T47D (cell line): Measurements from ENCODE around the gene ASCC2.
"Not testable (repeated sequence)": the region's sequence is repeated elsewhere in the genome, so short reads cannot be mapped to it uniquely, and the experiment has no call there.

ENCODE experiments used
- DNase-seq, 2 experiments: peaks; one replicate each; pipeline versions ENCODE4 v3.0.0 to v3.0.0-alpha.2; 2011 to 2012; ENCODE audit warnings: low read depth in 1 of 2, low spot score in 1 of 2
- JUND ChIP-seq: IDR thresholded peaks from 2 replicates; pipeline ENCODE4 v1.6.1; 2012; ENCODE audit warnings: low read depth
- in situ Hi-C: cut with HindIII; loops from 2 replicates; pipeline ENCODE4 v1.10.0; 2016; ENCODE audit warnings: low sequenced_read_pairs, low pct_unique_long_range_greater_than_20kb

The ASCC2 gene

DNA sequence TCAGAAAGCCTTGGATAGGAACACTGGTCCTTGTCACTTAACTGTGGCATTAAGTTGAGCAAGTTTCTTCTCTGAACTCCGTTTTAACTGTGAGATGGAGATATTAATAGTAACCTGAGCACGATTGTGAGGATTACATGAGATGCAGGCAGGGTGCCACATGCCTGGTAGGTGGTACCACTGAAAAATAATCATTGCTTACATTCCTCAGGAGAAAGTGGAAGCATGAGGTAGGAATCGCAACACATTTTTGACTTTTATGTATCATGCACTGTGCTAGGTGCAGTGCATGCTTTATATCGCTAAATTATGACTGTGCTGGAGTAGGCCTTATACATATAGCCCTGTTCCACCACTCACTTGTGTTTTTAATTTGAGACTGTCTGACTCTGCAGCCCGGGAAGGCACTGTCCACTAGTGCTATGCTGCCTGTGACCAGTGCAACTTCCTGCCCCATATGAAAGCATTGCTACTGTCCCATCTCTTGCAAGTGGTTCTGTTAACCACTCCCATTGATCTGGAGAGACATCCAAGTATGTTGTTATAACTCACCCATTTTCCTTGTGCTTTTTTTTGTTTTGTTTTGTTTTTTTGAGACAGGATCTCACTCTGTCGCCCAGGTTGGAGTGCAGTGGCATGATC lies 69.9 kb downstream of the ASCC2 start:
- no peak for DNase-seq
- in situ Hi-C loops: no loop called here
- TF ChIP-seq JUND: no peak

DNA sequence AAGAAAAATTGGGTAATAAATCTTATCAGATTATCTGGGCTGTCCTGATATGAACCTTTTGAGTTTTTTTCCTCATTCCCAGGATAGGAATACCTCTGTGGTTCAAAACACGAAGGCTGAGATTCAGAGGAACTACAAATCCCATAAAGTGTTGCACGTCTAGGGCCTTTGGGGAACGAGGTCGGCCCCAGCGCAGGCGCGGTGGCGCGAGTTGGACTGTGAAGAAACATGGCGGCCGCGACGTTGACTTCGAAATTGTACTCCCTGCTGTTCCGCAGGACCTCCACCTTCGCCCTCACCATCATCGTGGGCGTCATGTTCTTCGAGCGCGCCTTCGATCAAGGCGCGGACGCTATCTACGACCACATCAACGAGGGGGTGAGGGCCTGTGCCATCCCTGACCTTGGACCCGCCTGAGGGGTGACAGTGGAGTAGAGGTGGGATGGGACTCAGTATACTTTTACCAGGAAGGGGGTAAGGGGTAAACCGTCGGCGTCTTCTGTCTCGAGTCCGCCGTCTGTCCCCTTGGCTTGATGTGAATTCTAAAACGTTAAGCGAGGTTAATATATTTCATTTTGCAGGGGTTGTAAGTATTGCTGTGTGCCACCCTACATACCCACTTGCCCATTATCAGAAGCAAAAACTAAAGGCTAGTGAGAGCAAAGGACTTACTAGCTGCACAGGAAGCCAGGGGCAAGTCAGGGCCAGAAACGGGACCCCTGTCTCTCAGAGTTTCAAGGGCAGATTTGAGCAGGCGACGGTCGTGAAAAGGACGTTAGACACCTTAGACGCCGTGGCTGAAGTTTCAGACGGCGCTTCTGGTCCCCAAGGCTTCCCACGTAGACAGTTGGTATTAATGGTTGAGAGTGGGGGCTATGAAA lies 70.7 kb downstream of the ASCC2 start, which contains the start of gene UQCR10:
TSS of gene UQCR10 (plus strand) at position 199 of the 881 bp plus-strand sequence. CDS start at position 229, 30 bp downstream.
- no peak for TF ChIP-seq JUND
- peak; percentile 58 to 87 for DNase-seq
- in situ Hi-C loops: no loop called here

GRCh38 chr22:29766632-29767170 lies 71.4 kb downstream of the ASCC2 start, which contains the start of gene ZMAT5:
TSS of gene ZMAT5 (minus strand) at chr22:29767007. CDS start at chr22:29748544, 18,463 bp downstream.
- no peak for TF ChIP-seq JUND
- DNase-seq: peak; percentile 88 to 97
- in situ Hi-C loops: no loop called here

DNA sequence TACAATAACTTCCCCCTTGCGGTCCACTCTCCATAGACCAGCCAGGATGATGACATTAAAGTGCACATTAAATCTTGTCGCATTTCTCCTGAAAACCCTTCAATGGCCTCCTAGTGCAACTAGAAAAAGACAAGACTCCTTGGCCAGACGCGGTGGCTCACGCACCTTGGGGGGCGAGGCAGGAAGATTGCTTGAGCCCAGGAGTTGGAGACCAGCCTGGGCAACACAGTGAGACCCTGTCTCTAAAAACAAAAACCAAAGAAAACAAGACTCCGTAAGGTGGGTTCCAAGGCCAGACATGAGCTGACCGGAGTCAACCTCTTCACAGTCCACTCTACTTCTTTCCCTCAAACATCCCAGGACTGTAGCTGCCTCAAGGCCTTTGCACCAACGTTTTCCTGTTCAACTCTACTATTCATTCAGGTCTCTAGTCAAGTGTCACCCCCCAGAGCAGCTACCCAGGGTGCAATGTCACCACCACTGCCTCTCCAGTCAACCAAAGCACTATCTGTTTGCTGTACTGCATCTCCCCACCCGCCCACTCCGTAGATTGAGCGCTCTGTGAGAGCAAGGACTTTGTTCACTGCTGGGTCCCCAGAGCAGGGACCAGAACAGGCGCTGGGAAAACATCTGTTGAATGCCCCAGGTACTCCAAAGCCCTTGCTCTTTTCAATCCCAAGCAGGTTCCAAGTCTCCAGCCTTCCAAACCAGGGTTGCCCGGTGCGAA lies 72.0 kb downstream of the ASCC2 start:
- in situ Hi-C loops: no loop called here

DNA sequence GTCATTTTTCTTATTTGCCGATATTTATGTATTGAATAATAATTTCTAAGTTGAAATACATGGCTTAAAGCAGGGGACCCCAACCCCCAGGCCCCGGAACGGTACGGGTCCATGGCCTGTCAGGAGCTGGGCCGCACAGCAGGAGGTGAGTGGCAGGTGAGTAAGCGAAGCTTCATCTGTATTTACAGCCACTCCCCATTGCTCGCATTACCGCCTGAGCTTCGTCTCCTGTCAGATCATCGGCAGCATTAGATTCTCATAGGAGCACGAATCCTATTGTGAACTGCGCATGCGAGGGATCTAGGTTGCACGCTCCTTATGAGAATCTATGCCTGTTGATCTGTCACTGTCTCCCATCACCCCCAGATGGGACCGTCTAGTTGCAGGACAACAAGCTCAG lies 75.8 kb downstream of the ASCC2 start:
- in situ Hi-C loops: no loop called here
- no peak for TF ChIP-seq JUND
- no peak for DNase-seq

More for the DNA sequence above, 72.0 kb downstream of the ASCC2 start:
- DNase-seq: no peak
- TF ChIP-seq JUND: no peak

GRCh38 chr22:29758959-29759358 lies 79.1 kb downstream of the ASCC2 start:
- no peak for TF ChIP-seq JUND
- in situ Hi-C loops: no loop called here
- no peak for DNase-seq

- in situ Hi-C loops: no loop called here
Observed at GRCh38 chr22:29758068-29758622, 79.9 kb downstream of the ASCC2 start.

DNA sequence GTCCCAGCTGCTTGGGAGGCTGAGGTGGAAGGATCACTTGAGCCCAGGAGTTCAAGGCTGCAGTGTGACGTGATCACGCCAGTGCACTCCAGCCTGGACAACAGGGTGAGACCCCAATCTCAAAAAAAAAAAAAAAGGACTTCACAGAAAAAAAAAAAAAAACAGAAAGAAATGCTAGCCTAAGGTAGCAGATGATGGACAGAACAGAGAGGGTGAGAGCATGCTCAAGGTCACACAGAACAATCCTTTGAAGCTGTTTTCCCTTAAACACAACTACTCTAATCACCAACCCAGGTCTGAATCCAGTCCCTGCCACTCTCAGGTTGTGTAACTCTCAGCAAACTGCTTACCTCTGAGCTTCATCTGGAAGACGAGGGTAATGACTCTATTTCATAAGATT lies 81.0 kb downstream of the ASCC2 start:
- TF ChIP-seq JUND: no peak
- no peak for DNase-seq
- in situ Hi-C loops: no loop called here

More at GRCh38 chr22:29758068-29758622, 79.9 kb downstream of the ASCC2 start:
- DNase-seq: no peak
- no peak for TF ChIP-seq JUND

GRCh38 chr22:29756341-29756740 lies 81.7 kb downstream of the ASCC2 start:
- no peak for TF ChIP-seq JUND
- no peak for DNase-seq
- in situ Hi-C loops: no loop called here

- no peak for DNase-seq
- in situ Hi-C loops: no loop called here
- no peak for TF ChIP-seq JUND
Observed at GRCh38 chr22:29755889-29756288, 82.2 kb downstream of the ASCC2 start.

DNA sequence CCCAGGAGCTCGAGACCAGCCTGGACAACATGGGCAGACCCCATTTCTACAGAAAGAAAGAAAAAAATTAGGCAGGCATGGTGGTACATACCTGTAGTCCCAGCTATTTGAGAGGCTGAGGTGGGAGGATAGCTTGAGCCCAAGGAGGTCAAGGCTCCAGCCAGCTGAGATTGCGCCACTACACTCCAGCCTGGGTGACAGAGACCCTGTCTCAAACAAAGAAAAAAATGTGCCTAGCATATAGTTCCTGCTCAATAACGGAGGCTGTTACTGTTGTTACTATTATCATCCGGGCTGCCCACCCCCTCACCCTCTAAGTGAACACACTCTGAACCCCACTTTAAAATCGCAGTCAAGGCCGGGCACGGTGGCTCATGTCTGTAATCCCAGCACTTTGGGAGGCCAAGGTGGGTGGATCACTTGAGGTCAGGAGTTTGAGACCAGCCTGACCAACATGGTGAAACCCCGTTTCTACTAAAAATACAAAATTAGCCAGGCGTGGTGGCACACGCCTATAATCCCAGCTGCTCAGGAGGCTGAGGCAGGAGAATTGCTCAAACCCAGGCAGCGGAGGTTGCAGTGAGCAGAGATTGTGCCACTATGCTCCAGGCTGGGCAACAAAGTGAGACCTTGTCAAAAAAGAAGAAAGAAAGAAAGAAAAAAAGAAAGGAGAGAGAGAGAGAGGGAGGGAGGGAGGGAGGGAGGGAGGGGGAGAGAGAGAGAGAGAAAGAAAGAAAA lies 83.2 kb downstream of the ASCC2 start:
- DNase-seq, in situ Hi-C loops: not testable (repeated sequence)
